NCI-H187 treated with DMSO at 0.1 percent for 48 hours (cell line): ENCODE measurements around the gene INTS7.
"Not testable (repeated sequence)": the region's sequence is repeated elsewhere in the genome, so short reads cannot be mapped to it uniquely, and the experiment has no call there.

Experiments
- DNase-seq: peaks from one replicate; lab custom pipeline; 2025; lab: John Stamatoyannopoulos, UW

The INTS7 gene

GRCh38 chr1:211935448-211935970 is 99.8 kb downstream of the INTS7 start:
- DNase-seq: no peak

GRCh38 chr1:211933946-211934714 is 101.2 kb downstream of the INTS7 start:
- no peak for DNase-seq

GRCh38 chr1:211932933-211933254 is 102.5 kb downstream of the INTS7 start:
- no peak for DNase-seq

GRCh38 chr1:211932231-211932932 is 103.0 kb downstream of the INTS7 start:
- DNase-seq: no peak

- no peak for DNase-seq
Observed at GRCh38 chr1:211929683-211930082, 105.7 kb downstream of the INTS7 start.

GRCh38 chr1:211928993-211929637 is 106.2 kb downstream of the INTS7 start:
- DNase-seq: peak; percentile 53

- DNase-seq: no peak
Observed at GRCh38 chr1:211928290-211928801, 107.0 kb downstream of the INTS7 start.

- DNase-seq: peak; percentile 26
Observed at GRCh38 chr1:211925016-211925415, 110.3 kb downstream of the INTS7 start.

GRCh38 chr1:211924256-211924655 is 111.1 kb downstream of the INTS7 start:
- no peak for DNase-seq

- DNase-seq: no peak
Observed at GRCh38 chr1:211923095-211923494, 112.3 kb downstream of the INTS7 start.

GRCh38 chr1:211921579-211922095 is 113.7 kb downstream of the INTS7 start:
- DNase-seq: no peak

GRCh38 chr1:211920602-211921226 is 114.6 kb downstream of the INTS7 start:
- DNase-seq: no peak

GRCh38 chr1:211920141-211920572 is 115.2 kb downstream of the INTS7 start:
- DNase-seq: no peak

- no peak for DNase-seq
Observed at GRCh38 chr1:211918843-211919414, 116.4 kb downstream of the INTS7 start.

- not testable (repeated sequence) for DNase-seq
Observed at GRCh38 chr1:211916458-211916857, 118.9 kb downstream of the INTS7 start.

GRCh38 chr1:211915924-211916323 is 119.4 kb downstream of the INTS7 start:
- no peak for DNase-seq

GRCh38 chr1:211912844-211913432 is 122.4 kb downstream of the INTS7 start:
- DNase-seq: no peak

- DNase-seq: no peak
Observed at GRCh38 chr1:211912038-211912437, 123.3 kb downstream of the INTS7 start.

- no peak for DNase-seq
Observed at GRCh38 chr1:211910913-211911485, 124.4 kb downstream of the INTS7 start.

GRCh38 chr1:211910113-211910884 is 125.1 kb downstream of the INTS7 start:
- DNase-seq: no peak
